Stimulated activated naive B cell treated with anti-CD40 and anti-IgM and Interleukin-4, amounts not matched to agents 10 μg/mL and 1 μg/mL and 100 μg/mL, for 72 hours (primary cell): ENCODE measurements around the gene DGCR8.
A peak's percentile ranks its signal among the peaks of the same experiment; 100 is the strongest.

ENCODE experiments used
- ATAC-seq, 2 donors: fragments of 150-1000 bp; cut with Tn5 transposase; replicated peaks; 2 replicates each; pipeline ENCODE4 v1.10.0; 2021; ENCODE audit warnings: moderate library complexity in 1 of 2
- DNase-seq: peaks from one replicate; pipeline ENCODE4 v3.0.0; 2021
- H3K27ac Mint-ChIP-seq: one replicate; pipeline ENCODE4 v1.8.0; 2022; ENCODE audit warnings: mild to moderate bottlenecking, mixed read lengths
- H3K27me3 Mint-ChIP-seq, 2 donors: one replicate each; pipeline ENCODE4 v1.8.0; 2022; ENCODE audit warnings: mixed read lengths in 2 of 2
- H3K36me3 Mint-ChIP-seq, 2 donors: one replicate each; pipeline ENCODE4 v1.8.0; 2022; ENCODE audit warnings: mixed read lengths in 2 of 2, mild to moderate bottlenecking in 1 of 2
- H3K4me1 Mint-ChIP-seq, 2 donors: one replicate each; pipeline ENCODE4 v1.8.0; 2022; ENCODE audit warnings: mixed read lengths in 2 of 2, mild to moderate bottlenecking in 1 of 2
- H3K4me3 Mint-ChIP-seq, 2 donors: one replicate each; pipeline ENCODE4 v1.8.0; 2022; ENCODE audit warnings: mild to moderate bottlenecking in 2 of 2, mixed read lengths in 2 of 2, moderate library complexity in 1 of 2
- H3K9me3 Mint-ChIP-seq, 2 donors: one replicate each; pipeline ENCODE4 v1.8.0; 2022; ENCODE audit warnings: mixed read lengths in 2 of 2, mild to moderate bottlenecking in 1 of 2

The DGCR8 gene

DNA sequence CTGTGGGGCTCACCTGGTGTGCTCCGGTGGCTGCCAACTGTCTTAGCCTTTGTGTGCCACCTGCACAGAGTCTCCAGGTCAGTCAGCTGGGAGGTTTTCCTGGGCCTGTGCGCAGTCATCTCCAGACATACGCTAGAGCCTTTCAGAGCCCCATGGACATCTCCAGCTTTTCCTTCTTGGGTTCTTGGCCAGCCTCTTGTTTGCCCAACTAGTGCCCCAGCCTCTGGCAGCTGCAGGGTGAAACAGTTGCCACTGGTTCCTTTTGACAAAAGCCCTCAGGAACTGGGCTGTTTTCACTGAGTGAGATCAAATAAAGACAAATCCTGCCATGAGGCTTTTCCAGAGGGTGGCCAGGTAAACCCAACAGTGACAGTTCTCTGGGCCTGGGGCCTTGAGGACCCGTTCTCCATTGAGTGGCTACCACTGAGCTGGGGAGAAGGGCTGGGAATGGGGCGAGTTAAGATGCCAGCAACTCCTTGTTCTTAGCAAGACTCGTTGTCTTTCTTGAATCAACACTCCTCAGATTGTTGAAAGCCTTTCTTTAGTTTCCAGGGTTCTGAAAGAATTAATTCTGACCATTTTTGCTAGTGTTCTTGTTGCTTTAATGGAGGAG lies 19.2 kb downstream of the DGCR8 start:
- no peak for DNase-seq
- H3K9me3 Mint-ChIP-seq, result peaks cover 2 to 4% of the 10 kb centered on the region in 2 donors
- no peak overlapping the region for H3K27ac Mint-ChIP-seq
- H3K36me3 Mint-ChIP-seq, result peaks cover 48 to 77% of the 10 kb centered on the region in 2 donors
- H3K27me3 Mint-ChIP-seq, result no peaks in the 10 kb centered on the region
- H3K4me3 Mint-ChIP-seq, result no peak overlapping the region
- no peak for ATAC-seq
- H3K4me1 Mint-ChIP-seq, result peaks cover 0 to 6% of the 10 kb centered on the region in 2 donors

DNA sequence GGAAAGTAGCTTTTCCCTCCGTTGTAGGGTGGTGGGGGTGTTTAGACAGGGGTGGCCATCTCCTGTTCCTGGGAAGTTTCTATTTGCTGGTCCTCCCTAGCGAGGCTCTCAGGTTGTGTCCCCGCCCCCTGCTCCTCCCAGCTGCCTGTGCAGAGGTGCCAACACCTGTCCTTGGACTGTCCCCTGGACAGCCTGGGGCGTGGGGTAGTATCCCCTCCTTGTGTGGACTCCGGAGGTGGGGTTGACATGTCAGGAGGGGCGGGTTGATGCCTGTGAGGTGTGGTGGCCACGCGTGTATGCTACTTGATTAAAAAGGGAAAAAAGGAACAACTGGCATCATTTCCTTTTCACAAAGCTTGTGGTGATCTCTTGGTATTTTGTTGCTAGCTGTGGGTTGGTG lies 21.6 kb downstream of the DGCR8 start:
- Mint-ChIP-seq H3K9me3 (no peaks in the 10 kb centered on the region), H3K27me3 (no peaks in the 10 kb centered on the region), H3K36me3 (peaks cover 39 to 72% of the 10 kb centered on the region in 2 donors), H3K4me1 (peaks cover 0 to 6% of the 10 kb centered on the region in 2 donors), H3K4me3 (no peak overlapping the region), H3K27ac (no peak overlapping the region)
- ATAC-seq (no peak), DNase-seq (no peak)

GRCh38 chr22:20102203-20102780 lies 22.3 kb downstream of the DGCR8 start:
- peaks cover 0 to 6% of the 10 kb centered on the region in 2 donors for H3K4me1 Mint-ChIP-seq
- no peaks in the 10 kb centered on the region for H3K9me3 Mint-ChIP-seq
- DNase-seq (no peak), ATAC-seq (no peak)
- no peak overlapping the region for H3K27ac Mint-ChIP-seq
- H3K36me3 Mint-ChIP-seq, result peaks cover 35 to 72% of the 10 kb centered on the region in 2 donors
- H3K27me3 Mint-ChIP-seq, result no peaks in the 10 kb centered on the region
- no peak overlapping the region for H3K4me3 Mint-ChIP-seq

DNA sequence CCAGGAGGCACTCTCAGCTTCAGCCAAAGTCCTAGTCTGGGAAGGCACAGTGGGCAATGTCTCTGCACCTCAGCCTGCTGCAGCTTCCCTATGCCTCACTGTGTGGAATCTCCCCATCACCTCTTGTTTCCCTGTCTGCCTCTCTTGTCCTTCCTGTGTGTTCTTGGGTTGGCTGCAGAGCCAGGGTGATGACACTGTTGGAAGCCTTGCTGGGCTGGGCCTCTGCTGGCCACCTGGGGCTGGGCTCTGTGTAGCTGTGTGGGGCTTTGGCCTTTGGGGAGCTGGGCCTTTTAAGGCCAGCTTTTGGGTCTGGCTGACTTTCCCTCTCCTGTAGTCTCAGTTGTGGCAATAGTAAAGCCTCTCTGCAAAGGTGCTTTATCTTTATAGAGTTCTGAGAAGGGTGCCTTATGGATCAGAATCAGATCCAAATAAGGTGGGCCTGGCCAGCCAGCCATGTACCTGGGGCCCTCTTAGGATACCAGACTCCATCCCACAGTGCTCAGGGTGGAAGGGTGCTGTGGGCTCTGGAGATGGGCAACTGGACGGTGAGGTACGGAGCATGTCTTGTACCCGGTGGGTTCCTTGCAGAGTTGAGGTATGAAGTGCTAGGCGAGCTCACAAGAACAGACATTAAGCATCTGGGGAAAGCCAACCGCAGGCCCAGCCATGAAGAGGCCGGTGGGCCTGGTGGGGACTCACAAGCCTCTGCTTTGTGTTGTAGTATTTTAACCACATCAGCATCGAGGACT lies 25.6 kb downstream of the DGCR8 start:
- peaks cover 26 to 67% of the 10 kb centered on the region in 2 donors for H3K36me3 Mint-ChIP-seq
- ATAC-seq, result no peak
- H3K4me1 Mint-ChIP-seq, result peaks cover 8 to 11% of the 10 kb centered on the region in 2 donors
- no peak overlapping the region for H3K27ac Mint-ChIP-seq
- H3K9me3 Mint-ChIP-seq, result no peaks in the 10 kb centered on the region
- no peaks in the 10 kb centered on the region for H3K27me3 Mint-ChIP-seq
- H3K4me3 Mint-ChIP-seq, result no peak overlapping the region
- DNase-seq, result no peak

DNA sequence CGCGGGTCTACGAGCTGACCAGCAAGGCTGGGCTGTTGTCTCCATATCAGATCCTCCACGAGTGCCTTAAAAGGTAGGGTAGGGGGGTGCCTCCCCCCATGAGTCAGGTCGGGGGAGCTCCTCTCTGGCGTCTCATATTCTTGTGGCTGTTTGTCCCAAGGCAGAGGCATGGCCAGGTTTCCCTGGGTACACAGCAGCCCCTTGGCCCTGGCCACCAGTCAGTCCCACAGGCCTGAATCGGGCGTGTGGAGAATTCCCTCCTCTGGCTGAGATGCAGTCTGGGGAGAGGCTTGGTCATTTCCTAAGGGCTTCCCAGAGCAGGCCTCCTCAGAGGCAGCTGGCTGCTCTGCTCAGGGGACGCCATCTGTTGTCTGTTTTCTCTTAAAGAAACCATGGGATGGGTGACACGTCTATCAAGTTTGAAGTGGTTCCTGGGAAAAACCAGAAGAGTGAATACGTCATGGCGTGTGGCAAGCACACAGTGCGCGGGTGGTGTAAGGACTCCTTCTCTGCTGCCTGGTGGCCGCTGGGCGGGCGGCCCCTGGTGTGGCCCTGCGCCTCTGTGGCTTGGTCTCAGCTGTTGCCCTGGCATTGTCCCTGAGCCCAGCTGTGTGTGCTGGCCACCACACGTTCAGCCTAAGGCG lies 26.3 kb downstream of the DGCR8 start:
- Mint-ChIP-seq H3K4me1 (peaks cover 15 to 17% of the 10 kb centered on the region in 2 donors), H3K9me3 (no peaks in the 10 kb centered on the region), H3K4me3 (no peak overlapping the region), H3K27me3 (no peaks in the 10 kb centered on the region), H3K36me3 (peaks cover 27 to 60% of the 10 kb centered on the region in 2 donors), H3K27ac (no peak overlapping the region)
- ATAC-seq (no peak), DNase-seq (no peak)

DNA sequence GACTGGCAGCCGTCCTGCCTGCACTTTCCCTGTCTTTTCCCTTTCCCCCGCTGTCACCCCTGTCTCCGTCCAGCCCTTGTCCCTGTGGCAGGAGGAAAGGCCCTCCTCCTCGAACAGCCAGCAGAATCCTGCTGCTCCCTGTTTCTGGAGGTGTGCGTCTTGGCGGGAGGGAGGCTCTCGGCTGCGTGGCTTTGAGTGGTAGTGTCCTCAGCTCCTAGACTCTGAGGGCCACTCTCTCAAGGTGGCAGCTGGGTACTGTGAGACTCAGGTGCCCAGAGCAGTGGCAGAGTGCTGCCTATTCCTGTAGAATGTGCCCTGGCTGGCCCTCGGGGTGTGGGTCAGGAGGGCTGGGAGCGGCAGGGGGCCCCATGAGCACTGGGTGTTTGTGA lies 26.8 kb downstream of the DGCR8 start:
- DNase-seq (no peak), ATAC-seq (no peak)
- Mint-ChIP-seq H3K27me3 (no peaks in the 10 kb centered on the region), H3K4me1 (peaks cover 18 to 20% of the 10 kb centered on the region in 2 donors), H3K36me3 (peaks cover 30 to 62% of the 10 kb centered on the region in 2 donors), H3K27ac (peak overlapping the region; percentile 79), H3K9me3 (no peaks in the 10 kb centered on the region), H3K4me3 (no peak overlapping the region)

- DNase-seq (no peak), ATAC-seq (no peak)
- peaks cover 32 to 60% of the 10 kb centered on the region in 2 donors for H3K36me3 Mint-ChIP-seq
- no peaks in the 10 kb centered on the region for H3K27me3 Mint-ChIP-seq
- H3K9me3 Mint-ChIP-seq, result no peaks in the 10 kb centered on the region
- H3K4me1 Mint-ChIP-seq, result peaks cover 21 to 26% of the 10 kb centered on the region in 2 donors
- no peak overlapping the region for H3K4me3 Mint-ChIP-seq
- H3K27ac Mint-ChIP-seq, result peak overlapping the region; percentile 81
Measured at GRCh38 chr22:20107471-20107901, 27.4 kb downstream of the DGCR8 start.

DNA sequence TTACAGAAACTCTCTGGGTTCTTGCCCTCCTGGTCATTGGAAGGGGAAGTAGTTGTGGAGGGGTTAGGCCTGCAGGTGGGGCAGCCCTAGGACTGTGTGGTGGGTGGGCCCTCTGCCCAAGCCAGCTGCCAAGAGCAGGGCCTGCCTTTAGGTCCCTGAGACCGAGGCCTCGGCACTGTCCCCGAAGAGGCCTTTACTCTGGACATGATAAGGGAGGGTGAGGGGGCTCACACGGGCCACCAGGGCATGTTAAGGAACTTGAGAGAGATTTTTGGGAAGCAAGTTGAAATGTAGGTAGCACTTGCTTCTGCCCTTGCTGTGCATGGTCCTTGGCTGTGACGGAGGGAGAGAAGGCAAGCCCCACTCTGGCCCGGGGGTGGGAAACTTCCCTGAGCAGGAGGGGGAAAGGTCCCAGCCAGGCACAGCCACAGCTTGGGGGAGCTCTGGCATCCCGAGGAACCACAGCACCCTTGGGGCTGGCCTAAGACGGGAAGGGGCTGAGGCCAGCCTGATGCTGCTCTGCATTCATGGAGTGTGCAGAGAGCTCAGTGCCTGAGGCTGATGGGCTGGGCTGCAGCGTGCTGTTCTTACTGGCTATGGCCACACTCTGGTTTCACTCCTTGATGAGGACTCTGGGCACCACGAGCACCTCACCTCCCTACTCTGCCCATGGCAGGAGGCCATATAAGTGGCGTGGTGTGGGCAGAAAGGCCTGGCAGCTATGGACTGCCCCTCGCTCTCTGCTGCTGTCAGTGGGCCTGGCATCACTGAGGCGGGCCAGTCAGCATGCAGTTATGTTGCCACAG lies 28.1 kb downstream of the DGCR8 start:
- ATAC-seq (no peak), DNase-seq (no peak)
- Mint-ChIP-seq H3K4me3 (no peak overlapping the region), H3K4me1 (peaks cover 22 to 33% of the 10 kb centered on the region in 2 donors), H3K36me3 (peaks cover 25 to 56% of the 10 kb centered on the region in 2 donors), H3K27me3 (no peaks in the 10 kb centered on the region), H3K27ac (peak overlapping the region; percentile 83), H3K9me3 (no peaks in the 10 kb centered on the region)

GRCh38 chr22:20108757-20109230 lies 28.8 kb downstream of the DGCR8 start:
- no peak overlapping the region for H3K4me3 Mint-ChIP-seq
- no peaks in the 10 kb centered on the region for H3K9me3 Mint-ChIP-seq
- peaks cover 22 to 39% of the 10 kb centered on the region in 2 donors for H3K4me1 Mint-ChIP-seq

DNA sequence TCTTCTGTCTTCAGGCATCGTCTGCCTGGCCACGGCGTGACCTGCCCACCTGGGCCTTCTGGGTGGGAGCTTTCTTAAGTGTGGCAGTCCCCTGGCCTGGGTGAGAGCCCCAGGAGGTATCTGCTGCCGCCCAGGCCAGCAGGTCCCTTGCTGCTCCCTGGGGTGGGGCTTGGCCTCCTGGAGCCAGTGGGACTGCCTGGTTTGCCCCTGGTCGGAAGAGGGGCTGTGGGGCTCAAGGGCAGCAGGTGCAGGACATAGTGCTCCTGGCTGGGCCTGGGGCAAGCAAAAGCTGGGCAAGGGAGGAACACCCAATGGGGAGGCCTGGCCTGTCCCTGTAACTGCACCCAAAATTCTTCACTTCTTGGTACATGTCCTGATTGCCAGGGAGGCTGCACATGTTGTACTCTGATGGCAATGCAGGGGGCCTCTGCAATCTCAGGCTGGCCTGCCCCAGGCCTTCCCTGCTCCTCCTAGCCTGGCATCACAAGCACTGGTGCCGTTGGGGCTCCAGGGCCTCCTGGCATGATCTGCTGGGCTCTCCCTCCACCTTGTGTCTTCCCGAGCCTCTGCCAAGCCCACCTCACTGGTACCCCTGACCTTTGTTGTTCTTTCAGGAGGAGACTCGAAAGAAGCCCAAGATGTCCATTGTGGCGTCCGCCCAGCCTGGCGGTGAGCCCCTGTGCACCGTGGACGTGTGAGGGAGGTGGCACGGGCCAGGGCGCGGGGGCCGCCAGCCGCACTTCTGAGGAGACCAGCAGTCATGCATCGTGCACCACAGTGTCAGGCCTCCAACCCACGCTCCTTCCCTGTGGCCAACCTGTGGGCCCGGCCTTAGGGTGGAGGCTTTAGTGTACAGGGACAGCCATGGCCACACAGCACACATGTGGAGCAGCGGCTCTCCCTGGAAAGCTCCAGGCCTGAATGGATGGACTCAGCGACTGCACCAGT lies 29.6 kb downstream of the DGCR8 start:
- Mint-ChIP-seq H3K27me3 (no peaks in the 10 kb centered on the region), H3K27ac (peak overlapping the region; percentile 92), H3K4me1 (peaks cover 28 to 48% of the 10 kb centered on the region in 2 donors), H3K9me3 (no peaks in the 10 kb centered on the region), H3K4me3 (peak overlapping the region in 1 of 2 donors; percentile 61), H3K36me3 (peaks cover 33 to 54% of the 10 kb centered on the region in 2 donors)
- no peak for DNase-seq
- ATAC-seq, result no peak

More at GRCh38 chr22:20108757-20109230, 28.8 kb downstream of the DGCR8 start:
- Mint-ChIP-seq H3K36me3 (peaks cover 26 to 51% of the 10 kb centered on the region in 2 donors), H3K27me3 (no peaks in the 10 kb centered on the region), H3K27ac (peak overlapping the region; percentile 83)
- DNase-seq, result no peak
- no peak for ATAC-seq

GRCh38 chr22:20110359-20110985 lies 30.4 kb downstream of the DGCR8 start:
- ATAC-seq, result no peak
- H3K4me3 Mint-ChIP-seq, result peak overlapping the region in 1 of 2 donors; percentile 10
- H3K4me1 Mint-ChIP-seq, result peaks cover 33 to 54% of the 10 kb centered on the region in 2 donors
- peak overlapping the region; percentile 92 for H3K27ac Mint-ChIP-seq
- no peak for DNase-seq
- H3K27me3 Mint-ChIP-seq, result no peaks in the 10 kb centered on the region
- no peaks in the 10 kb centered on the region for H3K9me3 Mint-ChIP-seq
- peaks cover 32 to 54% of the 10 kb centered on the region in 2 donors for H3K36me3 Mint-ChIP-seq

- peak; percentile 53 for DNase-seq
- peak; percentile 73 to 84 for ATAC-seq
- H3K36me3 Mint-ChIP-seq, result peaks cover 30 to 51% of the 10 kb centered on the region in 2 donors
- no peaks in the 10 kb centered on the region for H3K27me3 Mint-ChIP-seq
- H3K9me3 Mint-ChIP-seq, result no peaks in the 10 kb centered on the region
- peaks cover 35 to 59% of the 10 kb centered on the region in 2 donors for H3K4me1 Mint-ChIP-seq
- H3K4me3 Mint-ChIP-seq, result no peak overlapping the region
- H3K27ac Mint-ChIP-seq, result peak overlapping the region; percentile 44
Measured at GRCh38 chr22:20111045-20111688, 31.1 kb downstream of the DGCR8 start.
